Measurements from ENCODE around the gene WDR59.

GRCh38 chr16:74825016-74825415 is 159.9 kb downstream of the WDR59 start:
- TF ChIP-seq POLR2A (IDR thresholded peaks at IDR 0.05; ENCODE audit: low read length) (no peak), GATA1 (IDR thresholded peaks at IDR 0.05; ENCODE audit: low read depth, low read length) (no peak)
